Panc1 (cell line): ENCODE measurements around the gene HMCES.

Experiments used
- CTCF ChIP-seq: fragments of 450-650 bp; IDR thresholded peaks from 2 replicates; pipeline ENCODE4 v1.5.1; 2017; ENCODE audit warnings: mild to moderate bottlenecking
- REST ChIP-seq, 2 experiments: IDR thresholded peaks; 2 replicates each; pipeline ENCODE4 v1.6.1; 2011 to 2012; ENCODE audit warnings: low read depth in 2 of 2, control low read depth in 1 of 2, low read length in 1 of 2, mild to moderate bottlenecking in 1 of 2, moderate library complexity in 1 of 2; ENCODE audit not compliant: insufficient read depth in 1 of 2
- TCF7L2 ChIP-seq: IDR thresholded peaks from 2 replicates; pipeline ENCODE4 v1.6.1; 2011; ENCODE audit warnings: mild to moderate bottlenecking, low read depth, low read length, inconsistent platforms

GRCh38 chr3:129348734-129349133 is 70.1 kb downstream of the HMCES start:
- TF ChIP-seq CTCF (no peak), TCF7L2 (no peak), REST (IDR thresholded peaks at IDR 0.05; ENCODE audit: insufficient read depth in 1 of 2, low read depth in 2 of 2, low read length in 1 of 2) (no peak)
